Left ventricle myocardium inferior (tissue), 1 donor: ENCODE data around the gene PLAC1. TPM values are rescaled to one million over a fixed set of nuclear protein-coding genes. Genes with fewer than 3 reads are reported as not detected.

Experiments used
- DNase-seq: peaks from one replicate; pipeline ENCODE4 v3.0.0-alpha.2; 2020
- H3K27ac ChIP-seq: fragments of 200-600 bp; replicated peaks from 2 replicates; pipeline ENCODE4 v1.8.0; 2021
- H3K27me3 ChIP-seq: fragments of 200-600 bp; 2 replicates; pipeline ENCODE4 v1.8.0; 2021; ENCODE audit warnings: low read depth
- H3K36me3 ChIP-seq: fragments of 200-600 bp; 2 replicates; pipeline ENCODE4 v1.8.0; 2021
- H3K4me1 ChIP-seq: fragments of 200-600 bp; 2 replicates; pipeline ENCODE4 v1.8.0; 2021
- H3K4me3 ChIP-seq: fragments of 200-600 bp; 2 replicates; pipeline ENCODE4 v1.8.0; 2021; ENCODE audit warnings: mild to moderate bottlenecking, moderate library complexity
- H3K9me3 ChIP-seq: fragments of 200-600 bp; replicated peaks from 2 replicates; pipeline ENCODE4 v1.8.0; 2021
- intact Hi-C: fragments of 100-400 bp; cut with micrococcal nuclease; formaldehyde crosslinking; loops from one replicate; pipeline ENCODE4 v1.11.0; 2022
- total RNA-seq: library from RNA; stranded (reverse); fragmentation: NEBNext Ultra II Directional; extraction: Animal tissue kit (Norgen Biotek cat#: 25700); gene quantifications from one replicate; pipeline ENCODE4 v1.2.1, GENCODE V29; 2021
- TF ChIP-seq, protein P1 (sequence below): fragments of 200-600 bp; IDR thresholded peaks from 2 replicates; pipeline ENCODE4 v1.8.0; 2021; ENCODE audit warnings: antibody characterized with exemption, mild to moderate bottlenecking, borderline replicate concordance
- donor health status: DM: no; HTN: yes; CAD: no; lungs with severe emphysema.

The PLAC1 gene
- total RNA-seq, 1 donor from 2014 or later: not detected

DNA sequence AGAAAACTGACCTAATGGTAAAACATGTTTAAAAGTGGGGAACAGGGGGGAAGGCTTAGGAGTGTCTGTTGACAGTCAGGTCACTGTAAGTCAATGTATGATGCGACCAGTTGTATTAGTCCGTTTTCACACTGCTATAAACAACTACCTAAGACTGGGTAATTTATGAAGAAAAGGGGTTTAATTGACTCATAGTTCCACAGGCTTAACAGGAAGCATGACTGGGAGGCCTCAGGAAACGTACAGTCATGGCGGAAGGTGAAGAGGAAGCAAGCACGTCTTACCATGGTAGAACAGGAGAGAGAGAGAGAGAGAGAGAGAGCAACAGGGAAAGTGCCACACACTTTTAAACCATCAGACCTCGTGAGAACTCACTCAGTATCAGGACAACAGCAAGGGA is 13.0 kb upstream of the PLAC1 start:
- intact Hi-C loops: no loop called here
- TF ChIP-seq, protein P1, sequence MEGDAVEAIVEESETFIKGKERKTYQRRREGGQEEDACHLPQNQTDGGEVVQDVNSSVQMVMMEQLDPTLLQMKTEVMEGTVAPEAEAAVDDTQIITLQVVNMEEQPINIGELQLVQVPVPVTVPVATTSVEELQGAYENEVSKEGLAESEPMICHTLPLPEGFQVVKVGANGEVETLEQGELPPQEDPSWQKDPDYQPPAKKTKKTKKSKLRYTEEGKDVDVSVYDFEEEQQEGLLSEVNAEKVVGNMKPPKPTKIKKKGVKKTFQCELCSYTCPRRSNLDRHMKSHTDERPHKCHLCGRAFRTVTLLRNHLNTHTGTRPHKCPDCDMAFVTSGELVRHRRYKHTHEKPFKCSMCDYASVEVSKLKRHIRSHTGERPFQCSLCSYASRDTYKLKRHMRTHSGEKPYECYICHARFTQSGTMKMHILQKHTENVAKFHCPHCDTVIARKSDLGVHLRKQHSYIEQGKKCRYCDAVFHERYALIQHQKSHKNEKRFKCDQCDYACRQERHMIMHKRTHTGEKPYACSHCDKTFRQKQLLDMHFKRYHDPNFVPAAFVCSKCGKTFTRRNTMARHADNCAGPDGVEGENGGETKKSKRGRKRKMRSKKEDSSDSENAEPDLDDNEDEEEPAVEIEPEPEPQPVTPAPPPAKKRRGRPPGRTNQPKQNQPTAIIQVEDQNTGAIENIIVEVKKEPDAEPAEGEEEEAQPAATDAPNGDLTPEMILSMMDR: no peak
- no peaks in the 10 kb centered on the region for H3K36me3 ChIP-seq
- H3K4me1 ChIP-seq: no peaks in the 10 kb centered on the region
- no peak for DNase-seq
- no peak overlapping the region for H3K27ac ChIP-seq
- no peak overlapping the region for H3K4me3 ChIP-seq
- H3K9me3 ChIP-seq: no peaks in the 10 kb centered on the region
- no peaks in the 10 kb centered on the region for H3K27me3 ChIP-seq

DNA sequence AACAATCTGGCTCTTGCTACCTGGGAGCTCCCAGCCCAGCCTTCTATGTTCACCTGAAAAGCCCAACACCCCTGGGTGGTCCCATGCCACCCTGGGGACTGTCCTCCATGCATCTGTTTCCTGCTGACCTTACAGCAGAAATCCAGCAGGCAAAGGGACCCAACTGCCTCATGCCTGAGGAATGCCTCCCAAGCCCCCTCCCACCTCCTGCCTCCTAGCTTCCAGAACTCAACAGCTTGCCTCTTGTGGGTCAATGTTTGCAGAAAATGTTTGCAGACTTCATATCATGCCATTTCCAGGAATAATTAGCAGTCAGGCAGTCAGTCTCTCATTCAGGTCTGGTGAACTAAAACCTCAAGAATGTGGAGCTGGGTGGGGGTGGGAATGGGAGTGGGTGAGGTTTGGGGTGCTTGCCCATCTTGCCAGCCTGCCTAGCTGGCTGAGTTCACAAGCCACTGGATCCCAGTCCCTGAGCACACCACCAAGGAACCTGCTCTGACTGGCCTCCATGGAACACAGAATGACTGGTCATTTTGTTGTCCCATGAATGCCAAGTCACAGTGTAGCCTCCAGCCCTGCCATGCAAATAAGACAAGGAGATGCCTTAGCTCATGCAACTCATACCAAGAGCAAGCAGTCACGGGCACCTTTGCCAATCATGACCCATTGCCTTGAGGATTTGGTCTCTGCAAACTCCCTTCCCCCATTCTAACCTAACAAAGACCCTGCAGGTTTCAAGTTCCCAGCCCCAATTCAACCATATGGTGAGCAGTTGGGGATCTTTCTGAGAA is 12.1 kb upstream of the PLAC1 start:
- no peak for DNase-seq
- intact Hi-C loops: no loop called here
- Histone ChIP-seq H3K27me3 (no peaks in the 10 kb centered on the region), H3K9me3 (no peaks in the 10 kb centered on the region), H3K4me1 (no peaks in the 10 kb centered on the region), H3K36me3 (no peaks in the 10 kb centered on the region), H3K4me3 (no peak overlapping the region), H3K27ac (no peak overlapping the region)
- TF ChIP-seq, protein P1: no peak

DNA sequence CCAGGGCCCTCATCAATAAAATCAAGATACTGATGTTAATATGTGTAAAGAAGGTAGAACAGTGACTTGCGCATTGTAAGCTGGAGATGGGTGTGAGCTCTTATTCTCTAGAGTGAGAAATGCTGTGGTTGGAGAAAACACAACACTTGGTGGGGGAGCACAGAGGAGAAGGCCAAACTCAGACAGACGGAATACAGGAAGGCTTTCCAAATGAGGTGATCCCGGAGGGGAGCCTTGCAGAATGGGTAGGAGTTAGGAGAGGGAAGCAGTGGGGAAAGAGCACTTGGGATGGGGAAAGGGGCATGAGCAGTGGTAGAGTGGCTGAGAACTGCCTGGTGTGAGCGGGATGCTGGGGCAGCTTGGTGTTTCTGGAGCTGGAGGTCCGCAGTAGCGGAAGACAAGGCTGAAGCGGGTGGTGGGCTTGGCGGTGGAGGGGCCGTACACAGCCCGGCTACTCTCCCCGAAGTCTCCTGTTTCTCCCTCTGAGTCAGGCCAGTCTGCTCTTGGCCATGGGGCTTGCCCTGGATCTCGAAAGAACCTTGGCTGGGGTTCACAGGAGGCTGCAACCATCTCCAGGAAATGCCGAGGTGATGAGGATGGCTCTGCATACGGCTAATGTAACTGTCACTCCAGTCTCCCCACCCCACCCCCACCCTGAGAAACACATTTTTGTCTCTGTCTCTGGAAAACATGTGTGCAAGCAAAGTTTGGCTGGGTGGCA is 11.3 kb upstream of the PLAC1 start:
- Histone ChIP-seq H3K27me3 (no peaks in the 10 kb centered on the region), H3K36me3 (no peaks in the 10 kb centered on the region), H3K9me3 (no peaks in the 10 kb centered on the region), H3K4me3 (no peak overlapping the region), H3K27ac (no peak overlapping the region), H3K4me1 (no peaks in the 10 kb centered on the region)
- DNase-seq: peak; percentile 19
- TF ChIP-seq, protein P1: no peak
- intact Hi-C loops: no loop called here

DNA sequence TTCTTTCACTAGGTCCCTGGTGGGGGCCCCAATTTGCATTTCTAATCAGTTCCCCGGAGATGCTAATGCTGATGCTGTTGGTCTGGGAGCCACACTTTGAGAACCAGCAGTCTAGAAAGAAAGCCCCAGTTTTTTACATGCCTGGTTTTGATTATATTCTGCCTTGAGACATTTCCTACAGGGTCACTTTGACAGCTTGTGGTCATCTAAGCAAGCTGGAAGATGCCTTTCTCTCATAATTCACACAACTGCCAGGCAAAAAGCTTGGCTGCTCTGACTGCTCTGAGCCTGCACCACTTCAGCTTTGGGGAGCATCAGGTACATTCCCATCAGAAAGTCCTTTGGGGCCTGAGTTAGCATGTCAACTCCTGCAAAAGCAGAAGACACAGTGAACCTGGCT is 5.9 kb upstream of the PLAC1 start:
- H3K36me3 ChIP-seq: no peaks in the 10 kb centered on the region
- no peak for DNase-seq
- H3K9me3 ChIP-seq: no peaks in the 10 kb centered on the region
- TF ChIP-seq, protein P1: no peak
- H3K27me3 ChIP-seq: no peaks in the 10 kb centered on the region
- H3K27ac ChIP-seq: no peak overlapping the region
- intact Hi-C loops: no loop called here
- no peaks in the 10 kb centered on the region for H3K4me1 ChIP-seq
- no peak overlapping the region for H3K4me3 ChIP-seq

DNA sequence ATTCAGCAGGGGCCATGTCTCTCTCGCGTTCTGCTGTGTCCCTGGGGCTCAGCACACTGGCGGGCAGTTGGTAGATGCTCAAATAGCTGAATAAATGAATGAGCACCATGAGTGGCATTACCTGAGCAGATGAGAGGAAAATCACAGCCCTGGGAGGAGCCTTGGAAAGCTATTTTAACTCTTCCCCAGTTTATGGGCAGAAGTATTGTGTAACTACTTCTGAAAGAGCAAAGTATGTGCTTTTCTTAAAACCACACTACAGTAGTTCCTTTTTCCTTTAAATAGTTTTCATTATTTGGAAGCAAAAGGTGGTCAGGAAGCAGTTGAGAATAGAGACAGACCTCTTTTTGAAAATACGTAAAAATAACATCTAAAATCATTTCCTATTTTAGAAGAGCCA is 3.0 kb upstream of the PLAC1 start:
- DNase-seq: no peak
- no peaks in the 10 kb centered on the region for H3K4me1 ChIP-seq
- no peaks in the 10 kb centered on the region for H3K27me3 ChIP-seq
- peak overlapping the region; percentile 57 for H3K27ac ChIP-seq
- H3K9me3 ChIP-seq: no peaks in the 10 kb centered on the region
- intact Hi-C loops: no loop called here
- TF ChIP-seq, protein P1: no peak
- no peak overlapping the region for H3K4me3 ChIP-seq
- no peaks in the 10 kb centered on the region for H3K36me3 ChIP-seq
